Measurements from ENCODE around the gene SLC38A10.

The SLC38A10 gene

GRCh38 chr17:81330884-81331245 lies 35.8 kb upstream of the SLC38A10 start:
- no peak for DNase-seq

- DNase-seq, result no peak
These were observed 35.1 kb upstream of the SLC38A10 start for GRCh38 chr17:81329927-81330883.

GRCh38 chr17:81328978-81329926 lies 34.1 kb upstream of the SLC38A10 start:
- peak; percentile 91 for DNase-seq

DNA sequence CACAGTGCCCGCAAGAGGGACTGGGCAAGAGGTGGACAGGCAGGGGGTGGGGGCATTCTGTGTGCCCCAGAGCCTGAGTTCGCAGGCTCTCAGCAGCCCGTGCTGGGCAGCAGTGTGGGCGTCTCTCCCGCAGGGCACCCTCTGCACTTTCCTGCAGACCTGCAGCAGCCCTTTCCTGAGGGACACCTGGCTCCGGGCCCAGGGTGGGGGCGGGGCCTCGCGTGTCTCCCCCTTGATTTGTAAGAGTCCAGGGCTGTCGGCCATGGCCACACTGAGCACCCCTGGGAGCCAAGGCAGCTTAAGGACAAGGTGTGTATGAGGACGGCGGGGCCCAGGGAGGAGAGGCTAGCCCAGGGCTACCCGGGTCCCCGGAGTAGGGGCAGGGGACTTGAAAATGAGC lies 33.4 kb upstream of the SLC38A10 start:
- no peak for DNase-seq

- DNase-seq, result no peak
These were observed 30.7 kb upstream of the SLC38A10 start for GRCh38 chr17:81325714-81326358.

DNA sequence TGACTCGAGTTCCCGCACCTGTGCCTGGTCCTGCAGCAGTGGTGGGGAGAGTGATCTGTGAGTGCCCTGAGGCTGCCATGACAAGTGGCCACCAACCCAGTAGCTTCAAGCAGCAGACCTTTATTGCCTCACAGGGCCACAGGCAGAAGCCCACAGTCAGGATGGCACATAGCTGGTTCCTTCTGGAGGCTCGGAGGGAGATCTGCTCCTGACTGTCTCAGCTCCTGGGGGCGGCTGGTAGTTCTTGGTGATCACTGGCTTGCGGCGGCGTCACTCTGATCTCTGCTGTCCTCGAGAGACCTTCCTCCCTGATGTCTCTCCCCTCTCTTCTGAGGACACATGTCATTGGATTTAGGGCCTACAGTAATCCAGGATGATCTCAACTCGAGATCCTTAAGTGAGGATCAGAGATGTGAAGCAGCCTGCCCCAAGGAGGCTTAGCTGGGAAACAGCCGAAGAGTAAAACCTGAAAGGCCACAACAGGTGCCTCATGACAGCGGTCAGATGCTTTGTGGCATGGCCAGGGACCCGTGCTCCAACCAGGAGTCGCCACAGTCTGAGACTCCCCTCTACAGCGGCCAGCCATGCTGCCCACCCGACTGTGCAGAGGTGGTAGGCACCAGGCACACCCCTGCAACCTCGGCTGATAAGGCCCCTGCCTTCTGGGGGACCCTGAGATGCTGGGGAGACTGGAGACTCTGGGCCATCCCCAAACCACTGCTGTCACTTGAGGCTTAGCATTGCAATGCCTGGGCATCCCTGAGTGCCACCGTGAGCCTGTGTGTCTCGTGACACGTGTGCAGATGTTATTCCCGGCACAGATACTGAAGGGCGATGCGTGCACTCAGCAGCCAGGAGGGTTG lies 30.0 kb upstream of the SLC38A10 start:
- DNase-seq, result no peak

DNA sequence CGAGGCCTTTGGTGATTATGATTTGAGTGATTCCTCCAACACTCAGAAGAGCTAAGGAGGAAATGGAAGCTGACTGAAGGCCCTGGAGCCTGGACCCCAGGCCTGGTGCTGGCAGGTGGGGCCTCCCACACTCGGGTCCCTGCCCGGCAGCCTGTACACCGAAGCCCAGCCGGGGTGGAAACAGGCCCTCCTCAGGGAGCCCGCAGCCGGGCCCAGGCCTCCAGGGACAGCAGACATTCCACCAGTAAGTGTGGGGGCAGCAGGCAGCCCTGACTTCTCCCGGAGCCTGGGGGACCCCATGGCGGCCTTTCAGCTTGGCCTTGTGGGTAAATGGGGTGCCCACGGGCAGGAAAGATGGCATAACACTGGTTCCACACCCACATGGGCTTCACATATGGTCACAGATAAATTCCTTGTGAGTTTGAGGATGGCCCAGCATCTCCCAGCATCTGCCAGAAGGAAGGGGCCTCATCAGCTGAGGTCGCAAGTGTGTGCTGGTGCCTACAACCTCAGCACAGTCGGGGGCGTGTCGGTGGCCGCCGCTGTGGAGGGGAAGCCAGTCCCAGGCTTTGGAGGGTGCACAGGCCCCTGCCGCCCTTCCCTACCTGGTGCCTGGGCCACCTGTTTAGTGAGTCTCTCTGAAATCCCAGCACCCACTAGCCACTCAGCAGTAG lies 29.2 kb upstream of the SLC38A10 start:
- no peak for DNase-seq

DNA sequence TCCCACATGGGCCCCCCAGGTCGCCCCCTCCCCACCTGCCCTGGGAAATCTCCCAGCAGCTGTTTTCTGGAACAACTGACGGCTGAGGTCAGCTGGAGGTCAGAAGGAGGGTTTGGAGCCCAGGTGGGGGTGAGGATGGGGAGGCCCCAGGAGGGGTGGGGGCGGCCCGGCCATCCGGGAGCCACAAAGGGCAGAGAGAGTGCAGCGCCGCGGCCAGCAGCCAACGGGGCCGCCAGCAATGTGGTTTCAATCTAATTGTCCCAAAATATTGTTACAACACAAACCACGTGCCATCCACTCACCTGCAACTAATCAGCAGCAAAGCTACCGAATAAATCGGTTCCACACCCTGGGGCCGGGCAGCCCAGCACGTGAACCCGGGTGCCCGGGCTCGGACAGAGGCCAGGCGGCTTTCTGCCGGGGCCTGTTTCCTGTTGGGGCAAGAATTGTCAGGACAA lies 28.3 kb upstream of the SLC38A10 start:
- DNase-seq, result no peak

DNA sequence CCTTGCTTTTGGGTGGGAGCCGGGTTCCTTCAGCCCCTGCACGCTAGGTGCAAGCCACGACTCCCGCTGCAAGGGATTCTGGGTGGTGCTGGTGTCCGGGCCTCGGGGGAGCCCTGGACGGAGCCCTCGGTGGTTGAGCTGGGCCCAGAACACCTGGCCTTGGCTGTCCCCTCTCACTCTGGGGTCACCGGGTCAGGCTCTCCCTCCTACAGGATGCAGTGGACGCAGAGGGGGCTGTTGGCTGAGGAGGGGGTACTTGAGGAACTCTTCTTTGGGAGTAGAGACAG lies 27.9 kb upstream of the SLC38A10 start:
- DNase-seq, result no peak

GRCh38 chr17:81322271-81323082 lies 27.4 kb upstream of the SLC38A10 start:
- no peak for DNase-seq

DNA sequence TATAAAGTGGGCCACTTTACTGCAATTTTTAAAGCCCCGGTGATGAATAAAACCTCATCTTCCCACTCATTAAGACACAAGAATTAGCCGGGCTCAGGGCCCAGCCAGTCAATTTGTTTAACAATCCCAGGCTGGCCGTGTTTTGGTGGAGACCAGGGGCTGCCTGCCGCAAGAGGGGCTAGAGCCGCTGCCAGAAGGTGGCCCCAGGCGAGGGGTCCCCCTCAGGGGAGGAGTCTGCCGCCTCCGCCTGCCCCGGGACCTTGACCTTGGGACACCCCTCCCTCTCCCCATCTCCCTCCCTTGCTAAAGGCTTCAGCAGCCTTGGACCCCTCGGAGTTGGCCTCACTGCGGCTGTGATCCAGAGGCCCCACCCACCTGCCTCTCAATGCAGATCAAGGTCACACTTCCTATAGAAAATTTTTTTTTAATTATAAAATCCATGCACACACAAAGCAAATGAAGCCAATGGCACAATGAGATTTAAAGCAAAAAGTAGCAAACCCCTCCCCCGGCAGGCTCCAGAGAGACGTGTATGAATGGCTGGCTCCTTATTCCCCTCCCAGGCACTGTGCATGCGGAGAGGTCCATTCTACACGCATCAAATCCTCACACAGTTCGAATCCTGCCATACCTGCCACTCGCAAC lies 23.0 kb upstream of the SLC38A10 start:
- DNase-seq, result no peak

- no peak for DNase-seq
These were observed 22.4 kb upstream of the SLC38A10 start for GRCh38 chr17:81317530-81317821.

- DNase-seq, result no peak
These were observed 20.8 kb upstream of the SLC38A10 start for GRCh38 chr17:81315885-81316391.

GRCh38 chr17:81315129-81315884 lies 20.2 kb upstream of the SLC38A10 start:
- DNase-seq, result no peak

- DNase-seq, result no peak
These were observed 19.4 kb upstream of the SLC38A10 start for GRCh38 chr17:81314398-81315081.

DNA sequence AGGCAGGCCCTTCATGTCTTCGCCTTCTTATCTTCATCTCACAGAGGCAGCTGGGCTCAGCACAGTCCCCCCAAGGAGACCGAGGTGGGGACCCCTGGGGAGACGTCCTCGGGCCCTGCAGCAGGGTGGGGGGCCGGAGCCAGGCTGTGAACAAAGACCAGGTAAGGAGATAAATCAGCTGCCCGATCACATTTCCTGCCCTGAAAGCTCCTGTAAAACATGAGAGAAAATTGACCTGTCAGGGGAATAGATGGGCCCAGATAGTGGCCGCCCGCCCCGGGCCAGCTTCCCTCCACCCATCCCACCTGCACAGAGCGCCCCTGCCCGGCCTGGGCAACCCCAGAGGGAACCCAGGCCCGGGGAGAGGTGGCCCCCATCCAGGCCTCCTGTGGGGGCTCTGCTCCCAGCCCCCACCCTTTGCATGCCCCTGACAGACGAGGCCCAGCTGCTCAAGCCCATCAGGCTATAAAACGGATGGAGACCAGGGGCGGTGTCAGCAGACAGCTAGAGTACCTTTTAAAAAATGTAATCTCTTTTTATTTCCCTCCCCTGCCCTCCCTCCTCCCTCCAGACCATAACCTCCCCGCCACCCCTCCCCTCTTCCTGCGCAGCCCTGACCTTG lies 18.8 kb upstream of the SLC38A10 start:
- no peak for DNase-seq

- no peak for DNase-seq
These were observed 17.7 kb upstream of the SLC38A10 start for GRCh38 chr17:81312624-81313325.

DNA sequence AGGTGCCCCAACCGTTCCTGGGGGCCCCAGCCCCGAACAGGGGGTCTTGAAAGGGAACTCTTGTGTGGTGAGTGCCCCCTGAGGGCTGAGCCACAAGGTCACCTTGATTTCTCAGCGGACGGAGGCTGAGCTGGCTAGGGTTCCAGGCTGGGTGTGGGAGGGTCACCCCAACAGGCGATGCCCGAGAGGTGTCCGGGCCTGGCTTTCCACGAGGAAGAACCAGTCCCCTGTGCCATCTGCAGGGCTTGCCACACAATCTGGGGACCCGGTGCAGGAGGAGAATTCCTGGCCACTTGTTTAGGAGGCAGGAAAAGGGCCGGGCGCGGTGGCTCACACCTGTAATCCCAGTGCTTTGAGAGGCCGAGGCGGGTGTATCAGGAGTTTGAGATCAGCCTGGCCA lies 16.8 kb upstream of the SLC38A10 start:
- no peak for DNase-seq

All from femur (tissue), 1 donor.